BLaER1 (cell line): ENCODE results near the gene SERTAD3.

Experiments
- H3K27ac ChIP-seq: shearing (Covaris generic); formaldehyde crosslinking; 2 replicates; pipeline ENCODE4 v1.8.1; 2022
- H3K27me3 ChIP-seq: shearing (Covaris generic); formaldehyde crosslinking; 2 replicates; pipeline ENCODE4 v1.8.1; 2022
- H3K36me3 ChIP-seq: shearing (Covaris generic); formaldehyde crosslinking; 2 replicates; pipeline ENCODE4 v1.8.1; 2022
- H3K4me1 ChIP-seq: shearing (Covaris generic); formaldehyde crosslinking; 2 replicates; pipeline ENCODE4 v1.8.1; 2022
- H3K4me2 ChIP-seq: shearing (Covaris generic); formaldehyde crosslinking; 2 replicates; pipeline ENCODE4 v1.8.1; 2022
- H3K4me3 ChIP-seq: shearing (Covaris generic); formaldehyde crosslinking; 2 replicates; pipeline ENCODE4 v1.8.1; 2022
- H3K9ac ChIP-seq: shearing (Covaris generic); formaldehyde crosslinking; 2 replicates; pipeline ENCODE4 v1.8.1; 2022
- H3K9me3 ChIP-seq: shearing (Covaris generic); formaldehyde crosslinking; 2 replicates; pipeline ENCODE4 v1.8.1; 2022
- H4K20me1 ChIP-seq: shearing (Covaris generic); formaldehyde crosslinking; 2 replicates; pipeline ENCODE4 v1.8.1; 2022
- Cebpa-rat ChIP-seq: shearing (Covaris generic); IDR thresholded peaks from 2 replicates; pipeline ENCODE4 v1.8.1; 2022

SERTAD3 gene

GRCh38 chr19:40396886-40397567, 47.1 kb downstream of the SERTAD3 start:
- H3K27ac ChIP-seq = no peak overlapping the region
- no peak for TF ChIP-seq Cebpa-rat
- no peak overlapping the region for H3K4me3 ChIP-seq
- no peak overlapping the region for H3K9ac ChIP-seq
- no peaks in the 10 kb centered on the region for H3K9me3 ChIP-seq
- H3K27me3 ChIP-seq = no peaks in the 10 kb centered on the region
- H4K20me1 ChIP-seq = no peaks in the 10 kb centered on the region
- H3K4me1 ChIP-seq = peaks cover 8% of the 10 kb centered on the region; the same call in 1 of the 2 replicates
- H3K36me3 ChIP-seq = peaks cover 6% of the 10 kb centered on the region; the same call in 1 of the 2 replicates
- H3K4me2 ChIP-seq = no peak overlapping the region

- Histone ChIP-seq H3K9me3 (no peaks in the 10 kb centered on the region), H4K20me1 (no peaks in the 10 kb centered on the region), H3K27ac (no peak overlapping the region), H3K4me3 (no peak overlapping the region), H3K36me3 (peaks cover 6% of the 10 kb centered on the region; the same call in 1 of the 2 replicates), H3K9ac (no peak overlapping the region), H3K4me1 (peaks cover 8% of the 10 kb centered on the region; the same call in 1 of the 2 replicates), H3K27me3 (no peaks in the 10 kb centered on the region), H3K4me2 (no peak overlapping the region)
- TF ChIP-seq Cebpa-rat = no peak
Observed at GRCh38 chr19:40395956-40396355, 48.2 kb downstream of the SERTAD3 start.

- no peak for TF ChIP-seq Cebpa-rat
- Histone ChIP-seq H3K4me3 (no peak overlapping the region), H3K27me3 (no peaks in the 10 kb centered on the region), H3K27ac (no peak overlapping the region), H3K4me1 (peaks cover 8% of the 10 kb centered on the region; the same call in 1 of the 2 replicates), H4K20me1 (no peaks in the 10 kb centered on the region), H3K9ac (no peak overlapping the region), H3K36me3 (peaks cover 6% of the 10 kb centered on the region; the same call in 1 of the 2 replicates), H3K9me3 (no peaks in the 10 kb centered on the region), H3K4me2 (no peak overlapping the region)
Observed at GRCh38 chr19:40394816-40395210, 49.3 kb downstream of the SERTAD3 start.

GRCh38 chr19:40393894-40394815, 50.0 kb downstream of the SERTAD3 start:
- no peak overlapping the region for H3K4me3 ChIP-seq
- TF ChIP-seq Cebpa-rat = no peak
- no peaks in the 10 kb centered on the region for H3K27me3 ChIP-seq
- no peaks in the 10 kb centered on the region for H3K9me3 ChIP-seq
- H3K9ac ChIP-seq = no peak overlapping the region
- peaks cover 6% of the 10 kb centered on the region; the same call in 1 of the 2 replicates for H3K36me3 ChIP-seq
- no peak overlapping the region for H3K4me2 ChIP-seq
- H3K4me1 ChIP-seq = peaks cover 8% of the 10 kb centered on the region; the same call in 1 of the 2 replicates
- no peak overlapping the region for H3K27ac ChIP-seq
- no peaks in the 10 kb centered on the region for H4K20me1 ChIP-seq

- Histone ChIP-seq H3K4me3 (no peak overlapping the region), H3K4me2 (no peak overlapping the region), H3K36me3 (peaks cover 6% of the 10 kb centered on the region; the same call in 1 of the 2 replicates), H3K9me3 (no peaks in the 10 kb centered on the region), H4K20me1 (no peaks in the 10 kb centered on the region), H3K27me3 (no peaks in the 10 kb centered on the region), H3K9ac (no peak overlapping the region), H3K27ac (no peak overlapping the region), H3K4me1 (peaks cover 8% of the 10 kb centered on the region; the same call in 1 of the 2 replicates)
- TF ChIP-seq Cebpa-rat = no peak
Observed at GRCh38 chr19:40392894-40393517, 51.1 kb downstream of the SERTAD3 start.

- Histone ChIP-seq H3K4me2 (no peak overlapping the region), H3K27ac (no peak overlapping the region), H3K9me3 (no peaks in the 10 kb centered on the region), H3K9ac (no peak overlapping the region), H3K4me3 (no peak overlapping the region), H3K36me3 (no peaks in the 10 kb centered on the region; the same call in 1 of the 2 replicates), H3K27me3 (no peaks in the 10 kb centered on the region), H3K4me1 (peaks cover 8% of the 10 kb centered on the region; the same call in 1 of the 2 replicates), H4K20me1 (no peaks in the 10 kb centered on the region)
- no peak for TF ChIP-seq Cebpa-rat
Observed at GRCh38 chr19:40392123-40392522, 52.0 kb downstream of the SERTAD3 start.
